ENCODE results near the gene PSMD2. TPM values are rescaled to one million over a fixed set of nuclear protein-coding genes. Genes with fewer than 3 reads are reported as not detected.
"Not testable (repeated sequence)": the region's sequence is repeated elsewhere in the genome, so short reads cannot be mapped to it uniquely, and the experiment has no call there.

Gene PSMD2
- total RNA-seq, 1 donor from 2014 or later = 242 TPM

DNA sequence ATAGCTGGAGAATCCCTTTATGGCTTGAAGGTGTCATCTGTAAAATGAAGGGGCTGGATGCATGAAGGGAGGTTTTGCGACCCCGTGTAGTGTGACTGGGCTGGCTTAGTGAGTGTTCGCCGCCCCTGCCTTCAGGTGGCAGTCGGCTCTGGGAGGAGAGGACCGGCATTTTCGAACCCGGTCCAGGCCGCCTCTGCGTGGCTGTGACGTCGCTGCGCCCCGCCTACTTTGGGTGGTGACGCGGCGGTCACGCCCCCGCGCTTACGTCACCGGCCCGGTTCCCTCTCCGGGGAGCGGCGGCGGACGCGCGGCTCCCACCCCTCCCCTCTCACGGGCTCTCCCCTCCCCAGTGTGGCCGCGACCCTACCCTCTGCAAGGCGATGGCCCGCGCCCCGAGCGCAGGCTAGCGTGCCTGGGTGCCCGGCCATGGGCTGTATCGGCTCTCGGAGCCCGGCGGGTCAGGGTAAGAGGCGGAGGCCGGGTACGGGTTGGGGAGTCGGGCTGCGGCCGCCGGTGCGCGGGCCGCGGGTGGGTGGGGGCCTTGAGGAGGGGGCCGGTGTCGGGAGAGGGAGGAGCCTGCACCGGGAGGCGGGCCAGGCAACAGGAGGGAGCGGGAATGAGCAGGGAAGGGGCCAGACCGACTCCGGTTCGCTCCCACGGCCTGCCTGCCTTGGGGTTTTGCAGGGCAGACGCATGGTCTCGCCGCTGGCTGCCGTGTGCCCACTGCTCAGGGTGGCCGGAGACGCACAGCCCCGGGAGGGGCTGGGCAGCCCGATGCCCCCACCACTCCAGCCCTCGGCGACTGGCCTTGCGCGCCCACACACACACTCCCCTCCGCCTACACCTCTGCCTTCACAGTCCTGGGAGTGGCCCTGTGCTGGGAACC is 36.9 kb downstream of the PSMD2 start:
- intact Hi-C loops (cut with micrococcal nuclease) = no loop called here
- ATAC-seq (peak; percentile 70), DNase-seq (peak; percentile 94)

DNA sequence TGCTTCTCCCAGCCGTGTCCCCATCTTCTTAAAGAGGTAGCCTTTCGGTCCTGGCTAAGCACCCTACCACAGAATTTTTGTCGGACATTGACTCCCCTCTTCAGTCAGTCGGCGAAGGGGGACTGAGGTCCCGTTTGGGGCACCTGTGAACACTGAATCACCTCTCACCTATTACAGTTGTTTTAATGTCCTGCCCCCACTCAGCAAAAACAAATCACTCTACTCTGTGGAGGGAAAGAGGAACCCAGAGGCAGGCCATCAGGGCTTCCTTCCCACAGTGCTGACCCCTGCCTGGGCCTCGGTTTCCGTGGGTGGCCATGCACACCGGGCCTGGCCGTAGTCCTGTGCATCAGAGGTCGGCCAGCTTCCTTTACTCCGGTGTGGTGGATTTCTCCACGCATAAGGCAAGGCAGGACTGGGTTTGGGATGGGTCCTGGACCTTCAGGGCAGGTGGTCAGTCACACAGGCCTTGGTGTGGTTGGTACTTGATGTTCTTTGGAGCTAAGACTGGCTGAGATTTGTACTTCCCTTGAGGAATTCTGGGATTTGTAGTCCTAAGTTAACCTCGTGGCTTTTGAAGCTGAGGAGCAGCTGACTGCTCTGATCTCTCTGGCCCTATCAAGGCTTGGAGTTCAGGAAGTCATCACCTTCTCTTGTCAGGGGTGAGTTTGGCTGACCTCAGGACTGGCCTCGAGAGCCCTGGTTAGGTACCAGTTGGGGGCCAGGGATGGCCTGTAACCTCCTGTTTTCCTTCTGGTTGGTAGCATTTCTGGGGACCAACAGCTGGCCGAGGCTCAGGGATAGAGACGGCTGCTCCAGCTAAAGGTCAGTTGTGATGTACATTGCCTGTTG is 37.7 kb downstream of the PSMD2 start:
- DNase-seq (peak; percentile 52), ATAC-seq (peak; percentile 53)
- intact Hi-C loops (cut with micrococcal nuclease) = no loop called here

DNA sequence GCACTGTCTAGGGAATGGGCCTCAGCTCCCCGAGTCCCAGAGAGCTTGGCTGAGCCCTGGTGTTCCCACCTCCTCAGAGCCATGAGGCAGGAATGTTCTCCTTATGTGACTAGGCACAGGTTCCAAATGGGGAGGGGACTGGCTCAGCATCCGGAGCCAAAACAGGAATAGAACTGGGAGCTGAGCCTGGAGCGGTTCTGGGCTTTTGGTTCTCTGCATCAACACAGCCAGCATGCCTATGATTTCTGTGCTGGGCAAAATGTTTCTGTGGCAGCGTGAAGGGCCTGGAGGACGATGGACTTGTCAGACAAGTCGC is 38.3 kb downstream of the PSMD2 start, which contains the start of gene FAM131A:
TSS of gene FAM131A (plus strand) at position 202 of the 316 bp plus-strand sequence. CDS start at position 233, 31 bp downstream.
- ATAC-seq (peak; percentile 62), DNase-seq (peak; percentile 78)
- intact Hi-C loops (cut with micrococcal nuclease) = no loop called here

DNA sequence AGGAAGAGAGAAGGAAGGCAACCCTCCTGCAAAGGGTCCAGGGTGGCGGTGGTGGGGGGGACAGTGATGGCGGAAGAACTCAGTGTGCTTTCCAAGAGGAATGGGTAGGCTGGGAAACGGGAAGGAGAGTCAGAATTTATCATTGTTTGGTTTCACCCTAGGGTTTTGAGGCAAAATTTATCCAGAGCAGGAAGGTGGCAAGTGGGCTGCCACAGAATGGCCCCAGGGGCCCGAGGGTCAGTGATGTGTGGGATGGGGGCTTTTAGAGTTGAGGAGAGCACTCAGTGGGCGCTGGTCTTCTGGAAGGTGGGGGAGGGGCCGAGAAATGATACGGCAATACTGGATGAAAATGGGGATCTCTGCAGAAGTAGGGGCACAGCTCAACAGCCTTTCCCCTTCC is 38.9 kb downstream of the PSMD2 start:
- no peak for ATAC-seq
- intact Hi-C loops (cut with micrococcal nuclease) = no loop called here

DNA sequence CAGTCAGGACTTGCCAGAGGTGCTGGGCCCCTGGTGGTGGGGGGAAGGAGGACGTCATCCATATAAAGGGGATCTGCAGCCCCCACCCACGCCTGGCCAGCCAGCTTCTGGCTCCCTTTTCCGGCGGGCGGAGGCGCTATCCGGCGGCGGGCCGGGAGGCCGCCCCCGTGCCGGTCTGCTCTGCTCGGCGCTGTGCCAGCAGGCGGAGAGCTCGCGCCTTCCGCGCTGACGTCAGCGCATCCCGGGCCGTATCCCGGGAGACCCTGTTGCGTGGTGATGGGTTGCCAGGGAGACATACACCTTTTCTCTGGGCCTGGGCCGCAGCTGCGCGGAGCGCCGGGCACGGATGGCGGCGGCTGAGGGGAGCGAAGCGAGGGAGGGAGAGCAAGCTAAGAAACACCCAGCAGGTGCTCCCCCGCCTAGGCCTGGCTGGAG is 39.5 kb downstream of the PSMD2 start:
- DNase-seq = peak; percentile 91
- peak; percentile 36 for ATAC-seq
- intact Hi-C loops (cut with micrococcal nuclease) = no loop called here

More for the DNA sequence above, 38.9 kb downstream of the PSMD2 start:
- no peak for DNase-seq

DNA sequence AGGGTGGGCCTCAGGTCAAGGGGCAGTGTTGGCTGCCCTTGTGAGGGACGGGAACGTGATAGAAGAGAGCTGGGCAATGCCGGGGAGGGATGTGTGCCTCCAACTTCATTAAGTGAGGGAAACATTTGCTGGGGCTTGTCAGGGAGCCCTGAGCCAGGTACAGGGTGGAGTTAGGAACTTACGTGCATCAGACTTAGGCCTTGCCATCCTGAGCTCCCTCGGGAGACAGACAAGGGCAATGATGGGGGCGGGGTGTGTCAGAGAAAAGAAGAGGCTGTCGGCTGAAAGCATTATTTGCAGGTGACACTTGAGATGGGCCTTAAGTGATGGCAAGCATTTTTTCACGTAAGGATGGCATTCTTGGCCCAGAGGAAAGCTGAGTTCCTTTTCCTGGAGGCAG is 40.0 kb downstream of the PSMD2 start:
- intact Hi-C loops (cut with micrococcal nuclease) = no loop called here
- ATAC-seq = no peak
- no peak for DNase-seq

DNA sequence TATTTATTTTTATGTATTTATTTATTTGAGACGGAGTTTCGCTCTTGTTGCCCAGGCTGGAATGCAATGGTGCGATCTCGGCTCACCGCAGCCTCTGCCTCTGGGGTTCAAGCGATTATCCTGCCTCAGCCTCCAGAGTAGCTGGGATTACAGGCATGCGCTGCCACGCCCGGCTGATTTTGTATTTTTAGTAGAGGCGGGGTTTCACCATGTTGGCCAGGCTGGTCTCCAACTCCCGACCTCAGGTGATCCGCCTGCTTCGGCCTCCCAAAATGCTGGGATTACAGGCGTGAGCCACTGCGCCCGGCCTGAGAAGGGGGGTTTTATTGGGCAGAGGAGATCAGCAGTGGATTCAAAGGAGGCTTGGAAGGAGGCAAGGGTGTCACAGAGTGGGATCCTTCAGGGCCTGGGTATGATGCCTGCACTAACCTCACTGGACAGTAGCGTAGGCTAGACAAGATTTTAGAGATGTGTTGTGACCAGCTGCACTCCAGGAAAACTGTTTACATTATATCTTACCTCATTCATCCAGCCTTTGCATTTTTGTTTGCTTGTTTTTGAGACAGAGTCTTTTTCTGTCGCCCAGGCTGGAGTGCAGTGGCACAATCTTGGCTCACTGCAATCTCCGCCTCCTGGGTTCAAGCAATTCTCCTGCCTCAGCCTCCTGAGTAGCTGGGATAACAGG is 40.6 kb downstream of the PSMD2 start:
- intact Hi-C loops (cut with micrococcal nuclease); DNase-seq; ATAC-seq: not testable (repeated sequence)

DNA sequence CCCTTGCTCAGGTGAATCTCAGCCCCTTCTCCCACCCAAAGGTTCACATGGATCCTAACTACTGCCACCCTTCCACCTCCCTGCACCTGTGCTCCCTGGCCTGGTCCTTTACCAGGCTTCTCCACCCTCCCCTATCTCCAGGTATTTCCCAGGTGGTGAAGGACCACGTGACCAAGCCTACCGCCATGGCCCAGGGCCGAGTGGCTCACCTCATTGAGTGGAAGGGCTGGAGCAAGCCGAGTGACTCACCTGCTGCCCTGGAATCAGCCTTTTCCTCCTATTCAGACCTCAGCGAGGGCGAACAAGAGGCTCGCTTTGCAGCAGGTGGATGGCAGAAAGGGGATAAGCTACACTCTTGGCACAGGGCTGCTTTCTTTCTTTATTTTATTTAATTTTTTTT is 42.9 kb downstream of the PSMD2 start:
- DNase-seq (no peak), ATAC-seq (no peak)
- intact Hi-C loops (cut with micrococcal nuclease) = no loop called here

DNA sequence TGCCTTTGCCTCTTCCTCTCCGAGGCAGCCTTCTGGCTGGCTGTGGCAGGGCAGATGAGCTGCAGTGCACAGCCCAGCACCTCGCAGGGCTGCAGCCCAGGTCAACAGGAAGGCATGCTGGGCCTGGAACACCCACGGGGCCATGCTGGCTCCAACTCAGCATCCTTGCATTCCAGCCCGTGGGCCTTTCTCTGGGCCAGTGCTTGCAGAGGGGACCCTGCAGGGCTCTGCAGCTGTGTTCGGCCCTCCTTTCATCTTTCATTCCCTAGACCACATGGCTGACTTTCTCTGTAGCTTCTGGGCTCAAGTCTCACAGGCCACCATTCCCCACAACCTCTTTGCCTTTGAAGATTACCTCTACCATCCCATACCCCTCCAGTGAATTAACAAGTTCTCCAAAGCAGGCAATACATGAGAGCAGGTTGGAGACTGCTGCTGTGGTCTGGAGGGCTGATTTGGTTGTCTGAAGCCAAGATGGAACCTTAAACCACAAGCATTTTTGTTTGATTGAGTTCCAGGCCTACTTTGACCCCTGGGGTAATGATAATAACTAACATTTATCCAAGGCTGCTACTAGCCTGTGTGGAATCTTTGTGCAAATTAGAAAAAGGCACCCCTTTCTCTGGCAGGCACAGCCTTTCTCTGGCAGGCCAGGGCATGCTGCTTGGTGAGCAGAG is 44.3 kb downstream of the PSMD2 start:
- no peak for DNase-seq
- ATAC-seq = no peak
- intact Hi-C loops (cut with micrococcal nuclease) = no loop called here

DNA sequence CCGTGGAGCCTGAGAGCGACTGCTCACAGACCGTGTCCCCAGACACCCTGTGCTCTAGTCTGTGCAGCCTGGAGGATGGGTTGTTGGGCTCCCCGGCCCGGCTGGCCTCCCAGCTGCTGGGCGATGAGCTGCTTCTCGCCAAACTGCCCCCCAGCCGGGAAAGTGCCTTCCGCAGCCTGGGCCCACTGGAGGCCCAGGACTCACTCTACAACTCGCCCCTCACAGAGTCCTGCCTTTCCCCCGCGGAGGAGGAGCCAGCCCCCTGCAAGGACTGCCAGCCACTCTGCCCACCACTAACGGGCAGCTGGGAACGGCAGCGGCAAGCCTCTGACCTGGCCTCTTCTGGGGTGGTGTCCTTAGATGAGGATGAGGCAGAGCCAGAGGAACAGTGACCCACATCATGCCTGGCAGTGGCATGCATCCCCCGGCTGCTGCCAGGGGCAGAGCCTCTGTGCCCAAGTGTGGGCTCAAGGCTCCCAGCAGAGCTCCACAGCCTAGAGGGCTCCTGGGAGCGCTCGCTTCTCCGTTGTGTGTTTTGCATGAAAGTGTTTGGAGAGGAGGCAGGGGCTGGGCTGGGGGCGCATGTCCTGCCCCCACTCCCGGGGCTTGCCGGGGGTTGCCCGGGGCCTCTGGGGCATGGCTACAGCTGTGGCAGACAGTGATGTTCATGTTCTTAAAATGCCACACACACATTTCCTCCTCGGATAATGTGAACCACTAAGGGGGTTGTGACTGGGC is 45.7 kb downstream of the PSMD2 start:
- intact Hi-C loops (cut with micrococcal nuclease) = no loop called here
- DNase-seq = peak; percentile 28

DNA sequence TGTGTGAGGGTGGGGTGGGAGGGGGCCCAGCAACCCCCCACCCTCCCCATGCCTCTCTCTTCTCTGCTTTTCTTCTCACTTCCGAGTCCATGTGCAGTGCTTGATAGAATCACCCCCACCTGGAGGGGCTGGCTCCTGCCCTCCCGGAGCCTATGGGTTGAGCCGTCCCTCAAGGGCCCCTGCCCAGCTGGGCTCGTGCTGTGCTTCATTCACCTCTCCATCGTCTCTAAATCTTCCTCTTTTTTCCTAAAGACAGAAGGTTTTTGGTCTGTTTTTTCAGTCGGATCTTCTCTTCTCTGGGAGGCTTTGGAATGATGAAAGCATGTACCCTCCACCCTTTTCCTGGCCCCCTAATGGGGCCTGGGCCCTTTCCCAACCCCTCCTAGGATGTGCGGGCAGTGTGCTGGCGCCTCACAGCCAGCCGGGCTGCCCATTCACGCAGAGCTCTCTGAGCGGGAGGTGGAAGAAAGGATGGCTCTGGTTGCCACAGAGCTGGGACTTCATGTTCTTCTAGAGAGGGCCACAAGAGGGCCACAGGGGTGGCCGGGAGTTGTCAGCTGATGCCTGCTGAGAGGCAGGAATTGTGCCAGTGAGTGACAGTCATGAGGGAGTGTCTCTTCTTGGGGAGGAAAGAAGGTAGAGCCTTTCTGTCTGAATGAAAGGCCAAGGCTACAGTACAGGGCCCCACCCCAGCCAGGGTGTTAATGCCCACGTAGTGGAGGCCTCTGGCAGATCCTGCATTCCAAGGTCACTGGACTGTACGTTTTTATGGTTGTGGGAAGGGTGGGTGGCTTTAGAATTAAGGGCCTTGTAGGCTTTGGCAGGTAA is 46.5 kb downstream of the PSMD2 start:
- ATAC-seq = peak; percentile 84
- peak; percentile 75 for DNase-seq
- intact Hi-C loops (cut with micrococcal nuclease) = no loop called here

More for the DNA sequence above, 45.7 kb downstream of the PSMD2 start:
- ATAC-seq = no peak

DNA sequence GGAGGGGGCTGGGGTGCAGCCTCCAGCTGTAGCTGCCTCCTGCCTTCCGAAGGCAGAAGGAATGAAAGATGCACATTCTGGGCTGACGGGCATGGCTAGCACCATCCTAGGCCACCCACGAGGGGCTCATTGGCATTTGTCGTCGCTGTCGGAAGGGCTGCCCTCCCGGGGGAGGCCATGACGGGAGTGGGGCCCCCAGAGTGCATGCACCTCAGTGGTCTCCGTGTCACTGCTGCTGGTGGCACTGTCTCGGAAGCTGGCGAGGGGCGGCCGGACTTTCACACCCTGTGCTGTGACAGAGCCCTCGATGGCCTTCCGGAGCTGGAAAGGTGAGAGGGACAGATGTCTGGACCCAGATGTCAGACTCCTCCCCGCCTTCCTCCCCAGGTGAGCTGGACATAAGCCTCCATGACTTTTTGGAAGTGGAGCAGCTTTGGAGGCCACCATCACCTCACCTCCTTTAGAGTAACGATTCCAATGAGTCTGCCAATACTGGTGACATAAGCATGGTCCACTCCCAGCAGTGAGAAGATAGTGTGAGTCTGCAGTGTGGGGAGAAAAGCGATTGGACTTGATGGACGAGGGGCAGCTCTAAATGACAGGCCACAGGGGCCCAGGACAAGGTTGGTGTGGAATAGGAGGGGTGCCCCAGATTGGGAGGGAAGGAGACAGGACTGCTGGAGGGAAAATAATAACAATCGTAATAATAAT is 47.6 kb downstream of the PSMD2 start:
- DNase-seq (peak; percentile 36), ATAC-seq (no peak)
- intact Hi-C loops (cut with micrococcal nuclease) = no loop called here

DNA sequence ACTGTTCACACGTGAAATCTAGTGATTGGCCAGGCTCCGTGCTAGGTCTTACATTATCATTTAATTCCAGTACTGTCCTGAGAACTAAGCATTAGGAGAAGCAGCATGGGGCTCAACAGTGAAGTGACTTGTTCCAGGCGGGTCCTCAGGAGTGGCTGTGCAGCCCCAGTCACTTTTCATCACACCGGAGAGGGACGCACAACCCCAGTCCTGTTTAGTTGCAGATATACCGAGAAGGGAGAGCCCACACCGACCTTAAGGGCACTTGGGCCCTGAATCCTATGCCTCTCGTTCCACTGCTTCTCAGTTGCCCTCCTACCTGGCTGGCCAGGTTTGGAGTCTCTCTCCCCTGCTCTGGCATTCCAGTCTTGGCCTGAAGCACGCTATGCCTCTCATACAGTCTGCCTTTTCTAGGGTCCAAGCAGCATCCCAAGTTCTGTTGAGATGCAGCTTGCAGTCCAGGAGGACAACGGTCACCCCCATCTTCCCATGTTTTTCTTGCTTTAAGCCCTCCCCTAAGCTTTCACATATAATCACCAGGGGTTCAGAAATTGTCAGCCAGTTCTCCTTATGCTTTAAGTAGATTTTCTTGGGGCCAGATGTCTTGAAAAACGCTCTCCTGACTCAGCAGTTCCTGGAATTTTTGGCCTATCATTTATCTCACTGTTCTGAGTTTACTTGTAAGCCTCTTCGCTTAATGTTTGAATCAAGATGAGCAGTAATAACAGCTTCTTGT is 48.4 kb downstream of the PSMD2 start:
- ATAC-seq = no peak
- DNase-seq = no peak
- intact Hi-C loops (cut with micrococcal nuclease) = no loop called here

DNA sequence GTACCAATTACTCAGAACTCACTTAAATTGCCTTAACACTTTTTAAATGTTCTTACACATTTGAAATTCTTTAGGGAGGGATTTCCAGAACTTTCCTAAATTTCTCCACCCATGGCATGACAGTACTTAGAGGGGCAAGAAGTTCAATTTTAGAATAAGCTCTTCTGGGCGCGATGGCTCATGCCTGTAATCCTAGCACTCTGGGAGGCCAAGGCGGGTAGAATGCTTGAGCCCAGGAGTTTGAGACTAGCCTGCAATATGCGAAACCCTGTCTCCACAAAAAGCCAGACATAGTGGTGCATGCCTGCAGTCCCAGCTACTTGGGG is 49.0 kb downstream of the PSMD2 start:
- intact Hi-C loops (cut with micrococcal nuclease) = no loop called here
- no peak for DNase-seq
- no peak for ATAC-seq

DNA sequence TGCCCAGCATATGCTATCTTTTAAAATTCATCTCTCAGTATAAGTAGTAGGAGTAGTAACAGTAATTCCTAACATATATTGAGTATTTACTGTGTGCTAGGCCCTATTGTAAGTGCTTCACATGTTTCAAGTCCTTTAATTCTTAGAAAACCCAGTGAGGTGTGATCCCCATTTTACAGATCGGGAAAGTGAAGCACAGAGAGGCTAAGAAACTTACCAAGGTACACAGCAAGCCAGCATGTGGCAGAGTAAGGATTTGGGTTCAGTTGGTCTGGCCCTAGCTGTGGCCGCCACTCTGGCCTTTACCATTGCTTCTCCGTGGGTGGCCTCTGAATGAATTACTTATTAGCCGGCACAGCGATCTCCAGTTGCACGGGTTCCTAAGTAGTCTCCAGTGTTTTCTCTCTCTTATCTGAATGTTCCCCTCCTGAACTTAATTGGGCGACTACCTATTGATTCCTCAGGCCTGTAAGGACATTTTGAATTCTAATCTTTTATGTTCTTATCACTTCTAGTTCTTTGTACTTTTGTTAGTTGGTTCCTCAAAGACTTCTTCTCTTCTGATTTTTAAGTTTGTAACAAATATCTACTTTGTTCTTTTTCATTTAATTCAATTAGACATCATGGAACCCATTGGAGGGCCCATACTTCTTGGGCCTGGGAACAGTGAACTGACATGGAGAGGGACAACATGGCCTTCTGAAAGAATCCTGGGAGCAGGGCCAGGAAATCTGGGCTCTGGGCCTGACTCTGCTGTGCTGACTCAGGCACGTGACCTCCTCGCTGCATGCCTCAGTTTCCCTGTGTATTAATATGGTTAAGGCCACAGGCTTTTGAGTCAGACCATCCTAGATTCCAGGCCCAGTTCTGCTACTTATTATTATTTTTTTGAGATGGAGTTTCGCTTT is 50.8 kb downstream of the PSMD2 start:
- intact Hi-C loops (cut with micrococcal nuclease) = no loop called here
- ATAC-seq = no peak
- no peak for DNase-seq

All from left ventricle myocardium superior (tissue), 1 donor.